ENCODE results near the gene RGS19.
A peak's percentile ranks its signal among the peaks of the same experiment; 100 is the strongest.

The RGS19 gene

GRCh38 chr20:64077541-64077875 is 1.8 kb downstream of the RGS19 start:
- no peak for DNase-seq (ENCODE audit: low read depth in 2 of 2)

GRCh38 chr20:64077094-64077493 is 2.2 kb downstream of the RGS19 start:
- no peak for DNase-seq (ENCODE audit: low read depth in 2 of 2)

DNA sequence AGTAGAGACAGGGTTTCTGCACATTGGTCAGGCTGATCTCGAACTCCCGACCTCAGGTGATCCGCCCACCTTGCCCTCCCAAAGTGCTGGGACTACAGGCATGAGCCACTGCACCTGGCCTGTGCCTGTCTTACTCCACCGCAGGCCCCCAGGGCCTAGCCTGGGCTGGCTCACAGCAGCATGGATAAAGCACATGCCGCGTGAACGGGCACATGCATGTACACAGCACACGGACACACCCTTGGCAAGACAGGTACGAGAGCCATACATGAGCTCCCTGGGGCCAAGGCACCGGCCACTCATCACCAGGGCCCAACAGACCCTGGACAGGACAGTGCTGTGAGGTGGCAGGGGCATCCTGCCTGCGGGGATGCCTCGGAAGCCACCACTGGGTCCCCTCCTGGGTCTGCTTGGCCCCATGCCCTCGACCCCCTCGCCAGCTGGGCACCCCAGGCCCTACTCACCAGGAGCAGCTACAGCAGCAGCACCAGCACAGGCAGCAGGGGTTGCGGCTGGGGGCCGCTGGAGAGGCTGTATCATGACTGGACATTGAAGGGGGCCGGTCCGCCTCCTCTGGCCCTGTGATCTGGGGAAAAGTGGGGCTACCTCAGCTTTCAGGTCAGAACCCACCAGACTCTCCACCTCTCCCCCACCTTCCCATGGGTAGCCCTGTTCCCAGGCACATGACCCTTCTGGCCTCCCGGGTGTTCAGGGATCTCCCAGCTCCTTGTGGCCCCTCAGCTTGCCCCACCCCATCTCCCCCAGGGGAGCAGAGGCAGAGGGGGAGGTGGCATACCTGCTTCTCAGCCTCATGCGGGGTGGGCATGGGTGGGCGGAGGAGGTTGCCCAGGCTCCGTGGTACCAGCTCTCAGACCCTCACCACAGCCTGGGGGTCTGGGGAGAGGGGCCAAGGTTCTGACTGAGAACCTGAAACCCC is 3.0 kb downstream of the RGS19 start:
- no peak for DNase-seq (ENCODE audit: low read depth in 2 of 2)

GRCh38 chr20:64075556-64075955 is 3.8 kb downstream of the RGS19 start:
- no peak for DNase-seq (ENCODE audit: low read depth in 2 of 2)

DNA sequence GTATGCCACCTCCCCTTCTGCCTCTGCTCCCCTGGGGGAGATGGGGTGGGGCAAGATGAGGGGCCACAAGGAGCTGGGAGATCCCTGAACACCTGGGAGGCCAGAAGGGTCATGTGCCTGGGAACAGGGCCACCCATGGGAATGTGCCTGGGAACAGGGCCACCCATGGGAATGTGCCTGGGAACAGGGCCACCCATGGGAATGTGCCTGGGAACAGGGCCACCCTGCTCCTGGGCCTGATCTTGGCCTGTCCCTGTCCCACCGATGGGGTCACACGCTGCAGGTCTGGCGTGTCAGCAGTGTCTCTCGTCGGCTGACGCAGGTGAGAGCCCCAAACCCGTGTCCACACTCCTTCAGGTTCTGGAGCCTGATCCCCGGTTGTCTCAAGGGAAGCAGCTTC is 4.4 kb downstream of the RGS19 start:
- no peak for DNase-seq (ENCODE audit: low read depth in 2 of 2)

DNA sequence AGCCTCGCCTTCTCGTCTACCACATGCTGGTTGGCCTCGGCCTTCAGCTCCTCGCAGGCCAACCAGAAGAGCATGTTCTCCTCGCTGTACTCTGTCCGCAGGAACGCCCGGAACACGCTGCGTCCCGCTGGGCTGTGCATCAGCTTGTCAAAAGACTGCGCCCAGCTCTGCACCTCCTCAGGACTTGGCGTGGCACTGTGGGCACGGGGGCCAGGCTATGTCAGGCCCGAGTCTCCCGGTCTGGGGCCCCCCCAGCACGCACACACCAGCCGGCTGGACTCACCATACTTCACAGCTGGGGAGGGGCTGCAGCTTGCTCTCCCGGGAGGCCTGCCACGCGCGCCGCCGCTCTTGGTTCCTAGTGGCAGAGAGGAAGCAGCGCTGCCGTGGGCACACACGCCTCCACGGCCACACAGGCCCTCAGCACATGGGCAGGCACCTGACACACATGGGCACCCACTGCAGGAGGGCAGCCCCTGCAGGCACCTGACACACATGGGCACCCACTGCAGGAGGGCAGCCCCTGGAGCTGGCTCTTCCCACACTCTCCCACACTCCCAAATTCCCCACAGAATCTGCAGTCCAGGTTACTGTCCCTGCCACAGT is 5.0 kb downstream of the RGS19 start:
- no peak for DNase-seq (ENCODE audit: low read depth in 2 of 2)

DNA sequence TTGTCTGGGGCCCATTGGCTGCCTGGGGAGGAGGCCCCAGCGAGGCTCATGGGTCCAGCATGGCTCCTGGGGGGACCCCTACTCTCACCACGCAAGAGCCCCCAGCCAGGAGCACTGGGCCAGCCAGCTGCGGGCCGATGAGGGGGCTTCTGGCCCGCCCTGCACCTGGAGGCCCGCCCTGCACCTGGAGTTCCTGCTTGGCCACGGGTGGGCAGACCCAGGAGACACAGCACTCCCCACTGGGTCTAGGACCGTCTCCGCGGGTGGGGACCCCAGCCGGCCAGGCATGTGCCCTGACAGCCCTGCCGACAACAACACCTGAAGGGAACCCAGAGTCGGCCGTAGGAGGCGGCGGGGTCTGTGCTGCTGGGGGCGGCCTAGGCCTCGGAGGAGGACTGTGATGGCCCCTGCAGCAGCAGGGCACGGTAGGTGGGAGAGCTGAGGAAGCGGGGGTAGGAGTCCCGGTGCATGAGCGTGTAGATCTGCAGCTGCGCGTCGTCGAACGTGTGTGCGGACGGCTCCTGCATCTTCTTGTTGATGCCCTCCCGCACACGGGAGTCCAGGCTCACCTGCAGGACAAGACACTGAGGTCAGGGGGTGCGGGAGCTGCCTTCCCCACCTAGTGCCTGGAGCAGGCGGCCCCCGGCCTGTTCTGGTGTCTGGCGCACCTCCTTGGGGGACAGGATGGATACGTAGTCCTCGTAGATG is 5.7 kb downstream of the RGS19 start:
- DNase-seq (ENCODE audit: low read depth in 2 of 2): no peak

- no peak for DNase-seq (ENCODE audit: low read depth in 2 of 2)
Measured at GRCh38 chr20:64072498-64073063, 6.7 kb downstream of the RGS19 start.

DNA sequence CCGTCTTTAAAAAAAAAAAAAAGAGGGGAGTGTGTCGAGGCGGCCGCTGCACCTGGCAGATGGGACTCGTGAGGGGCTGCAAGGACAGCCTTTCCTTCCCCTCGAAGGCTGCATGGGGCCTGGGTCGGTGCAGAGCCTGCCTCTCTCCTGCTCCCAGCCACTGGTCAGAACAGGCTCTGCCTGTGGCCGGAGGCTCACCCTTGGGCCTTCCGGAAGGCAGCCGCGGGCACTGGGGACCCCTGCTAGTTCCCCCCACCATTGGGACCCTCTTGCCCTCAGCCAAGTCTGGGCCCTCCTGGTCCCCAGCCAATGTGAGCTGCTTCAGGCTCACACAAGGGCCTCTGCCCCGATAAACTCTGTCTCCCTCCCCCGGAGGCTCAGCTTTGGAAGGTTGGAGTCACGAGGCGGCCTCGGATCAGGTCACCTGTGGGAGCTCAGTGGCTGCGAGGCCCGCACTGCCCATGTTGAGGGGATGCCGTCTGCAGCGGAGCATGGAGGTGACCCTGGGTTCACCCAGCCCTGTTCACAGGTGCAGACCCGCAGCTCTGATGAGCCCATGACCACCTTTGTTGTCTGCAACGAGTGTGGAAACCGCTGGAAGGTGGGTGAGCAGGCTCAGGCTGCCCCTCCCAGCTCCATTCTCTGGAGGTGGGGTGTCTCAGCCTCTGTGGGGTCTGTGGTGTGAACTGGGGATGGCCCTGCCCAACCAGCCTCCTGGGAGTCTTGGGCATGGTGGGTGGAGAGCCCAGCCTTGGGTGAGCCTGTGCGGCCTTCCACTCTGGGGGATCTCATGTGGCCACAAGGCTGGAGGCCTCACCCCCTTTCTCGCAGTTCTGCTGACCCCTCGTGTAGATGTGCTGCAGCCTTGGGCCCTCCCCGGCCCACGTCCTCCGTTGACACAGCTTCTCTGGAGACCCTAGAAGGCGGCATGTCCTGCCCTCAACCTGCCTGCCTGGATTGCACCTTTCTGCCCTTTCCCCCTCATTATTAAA is 7.7 kb downstream of the RGS19 start:
- DNase-seq (ENCODE audit: low read depth in 2 of 2): no peak

GRCh38 chr20:64070244-64070993 is 8.9 kb downstream of the RGS19 start:
- no peak for DNase-seq (ENCODE audit: low read depth in 2 of 2)

GRCh38 chr20:64069614-64070243 is 9.6 kb downstream of the RGS19 start:
- no peak for DNase-seq (ENCODE audit: low read depth in 2 of 2)

GRCh38 chr20:64069209-64069613 is 10.1 kb downstream of the RGS19 start:
- no peak for DNase-seq (ENCODE audit: low read depth in 2 of 2)

- no peak for DNase-seq (ENCODE audit: low read depth in 2 of 2)
Measured at GRCh38 chr20:64068386-64069208, 10.7 kb downstream of the RGS19 start.

DNA sequence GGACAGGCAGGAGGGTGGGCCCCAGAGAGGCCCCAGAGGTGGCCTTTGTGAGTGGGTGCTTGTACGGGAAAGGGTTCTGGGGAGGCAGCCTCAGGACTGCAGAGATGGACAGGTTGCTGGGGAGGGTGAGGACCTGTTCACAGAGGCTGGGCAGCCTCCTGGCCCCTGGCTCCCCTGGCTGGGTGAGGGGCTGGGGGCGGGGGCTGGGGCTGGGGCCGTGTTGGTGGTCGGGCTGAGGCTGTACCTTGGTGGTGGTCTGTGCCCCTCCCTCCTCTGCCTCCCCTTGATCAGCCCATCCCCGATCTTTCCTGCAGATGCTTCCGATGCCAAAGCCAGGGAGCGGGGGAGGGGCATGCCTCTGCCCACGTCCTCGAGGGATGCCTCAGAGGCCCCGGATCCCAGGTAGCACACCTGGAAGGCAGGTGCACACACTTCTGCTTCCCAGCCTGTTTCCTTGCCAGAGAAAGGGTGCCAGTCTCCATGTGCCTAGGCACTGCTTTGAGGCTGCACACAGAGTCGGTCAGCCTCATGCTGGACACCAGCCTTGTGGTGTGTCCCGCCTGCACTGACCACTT is 11.5 kb downstream of the RGS19 start:
- no peak for DNase-seq (ENCODE audit: low read depth in 2 of 2)

DNA sequence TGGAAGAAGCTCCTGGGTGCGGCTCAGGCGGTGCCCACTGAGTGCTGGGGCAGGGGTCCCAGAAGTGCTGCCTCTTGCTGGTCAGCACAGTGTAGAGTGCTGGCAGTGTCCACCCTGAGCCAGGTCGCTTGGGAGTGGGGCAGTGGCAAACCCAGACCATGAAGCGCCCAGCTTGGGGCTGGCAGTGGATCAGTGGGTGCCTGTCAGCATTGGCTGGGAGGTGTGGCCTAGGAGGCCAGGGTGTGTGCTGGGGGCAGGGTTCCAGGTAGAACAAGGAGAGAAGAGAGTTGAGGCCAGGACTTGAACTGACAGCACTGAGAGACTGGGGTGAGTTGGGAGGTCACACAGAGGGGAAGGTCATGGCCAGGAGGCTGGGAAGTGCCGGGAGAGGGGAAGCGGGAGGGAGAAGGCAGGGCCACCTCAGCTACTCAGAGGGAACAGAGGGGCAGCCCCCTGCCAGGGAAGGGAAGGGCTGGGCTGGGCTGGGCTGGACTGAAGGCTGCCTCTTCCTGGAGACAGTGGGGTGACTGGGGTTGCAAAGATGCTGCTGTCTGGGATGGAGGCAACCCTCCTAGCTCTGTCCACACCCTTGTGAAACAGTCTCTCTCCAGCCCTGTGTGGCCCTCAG is 12.2 kb downstream of the RGS19 start:
- no peak for DNase-seq (ENCODE audit: low read depth in 2 of 2)

- DNase-seq (ENCODE audit: low read depth in 2 of 2): peak in 1 of 2 donors; percentile 24
Measured at GRCh38 chr20:64065974-64066343, 13.4 kb downstream of the RGS19 start.

DNA sequence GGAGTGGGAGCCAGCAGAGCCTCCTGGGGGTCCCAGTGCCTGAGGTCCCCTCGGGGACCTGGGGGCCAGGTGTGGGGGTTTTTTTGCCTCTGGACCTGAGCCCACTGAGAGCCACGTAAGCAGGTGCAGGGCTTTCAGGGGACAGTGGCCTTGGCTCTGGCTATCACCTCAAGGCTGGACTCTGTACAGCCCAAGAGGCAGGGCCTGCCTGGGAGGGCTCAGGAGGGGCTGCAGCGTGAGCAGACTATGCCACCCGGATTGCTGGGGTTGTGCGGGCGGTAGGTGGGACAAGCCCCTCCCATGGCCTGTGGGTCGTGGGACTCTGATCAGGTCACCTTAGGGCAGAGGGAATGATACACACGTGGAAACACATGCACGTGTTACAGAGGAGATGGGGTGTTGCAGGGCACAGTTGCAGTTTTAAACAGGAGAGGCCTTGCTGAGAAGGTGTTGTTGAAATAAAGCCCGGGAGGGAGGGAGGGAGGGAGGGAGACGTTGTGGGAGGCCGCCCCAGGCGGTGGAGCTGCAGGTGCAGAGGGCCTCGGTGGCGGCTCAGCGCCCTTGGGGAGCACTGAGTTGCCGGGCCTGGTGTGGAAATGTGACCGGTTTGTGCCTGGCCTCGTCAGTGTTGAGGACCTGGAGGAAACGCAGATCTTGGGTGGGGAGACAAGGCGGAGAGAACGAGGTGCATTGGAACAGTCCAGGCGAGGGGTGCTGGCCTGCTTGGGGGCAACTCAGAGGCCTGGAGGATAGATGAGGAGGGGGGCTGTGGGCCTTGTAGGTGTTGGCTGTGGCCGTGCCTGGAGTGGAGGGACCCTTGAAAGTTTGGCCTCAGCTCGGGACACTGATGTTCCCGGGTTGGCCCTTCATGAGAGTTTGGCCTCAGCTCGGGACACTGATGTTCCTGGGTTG is 14.0 kb downstream of the RGS19 start:
- DNase-seq (ENCODE audit: low read depth in 2 of 2): no peak
